HG03342 (cell line): ENCODE results near the gene CUL3.
"Not testable (repeated sequence)": the region's sequence is repeated elsewhere in the genome, so short reads cannot be mapped to it uniquely, and the experiment has no call there.

ENCODE experiments used
- ATAC-seq: cut with Tn5 transposase; IDR thresholded peaks from one replicate; pipeline ENCODE4 v1.9.1; 2021; ENCODE audit warnings: mild to moderate bottlenecking, moderate library complexity; ENCODE audit not compliant: unreplicated experiment

CUL3 gene

GRCh38 chr2:224485081-224486014 is 99.8 kb downstream of the CUL3 start:
- not testable (repeated sequence) for ATAC-seq

- no peak for ATAC-seq
Measured at GRCh38 chr2:224479826-224480225, 105.3 kb downstream of the CUL3 start.

- ATAC-seq = no peak
Measured at GRCh38 chr2:224472827-224473226, 112.3 kb downstream of the CUL3 start.

GRCh38 chr2:224472137-224472536 is 113.0 kb downstream of the CUL3 start:
- ATAC-seq = no peak

GRCh38 chr2:224469374-224469964 is 115.7 kb downstream of the CUL3 start:
- no peak for ATAC-seq

GRCh38 chr2:224466304-224466895 is 118.8 kb downstream of the CUL3 start:
- ATAC-seq = no peak

- no peak for ATAC-seq
Measured at GRCh38 chr2:224461391-224461790, 123.8 kb downstream of the CUL3 start.

GRCh38 chr2:224457408-224458096 is 127.6 kb downstream of the CUL3 start:
- ATAC-seq = no peak

- ATAC-seq = no peak
Measured at GRCh38 chr2:224453892-224454291, 131.3 kb downstream of the CUL3 start.

- peak; percentile 74 for ATAC-seq
Measured at GRCh38 chr2:224449212-224450147, 135.7 kb downstream of the CUL3 start.

- ATAC-seq = no peak
Measured at GRCh38 chr2:224448236-224448635, 136.9 kb downstream of the CUL3 start.

- ATAC-seq = no peak
Measured at GRCh38 chr2:224444783-224445182, 140.4 kb downstream of the CUL3 start.

- ATAC-seq = no peak
Measured at GRCh38 chr2:224444021-224444420, 141.1 kb downstream of the CUL3 start.

- peak; percentile 58 for ATAC-seq
Measured at GRCh38 chr2:224442071-224442967, 142.8 kb downstream of the CUL3 start.

- ATAC-seq = no peak
Measured at GRCh38 chr2:224440988-224441387, 144.2 kb downstream of the CUL3 start.

GRCh38 chr2:224438726-224439125 is 146.4 kb downstream of the CUL3 start:
- ATAC-seq = no peak

- no peak for ATAC-seq
Measured at GRCh38 chr2:224436634-224437033, 148.5 kb downstream of the CUL3 start.

GRCh38 chr2:224434618-224435017 is 150.5 kb downstream of the CUL3 start:
- no peak for ATAC-seq

GRCh38 chr2:224433442-224433841 is 151.7 kb downstream of the CUL3 start:
- no peak for ATAC-seq
